ENCODE measurements around the gene C14orf119.
A peak's percentile ranks its signal among the peaks of the same experiment; 100 is the strongest.

Gene C14orf119

GRCh38 chr14:23095196-23096108 lies at the start of gene C14orf119:
C14orf119 (plus strand) TSS chr14:23095505; CDS start chr14:23097659, 2,154 bp downstream.
- peak; percentile 100 for DNase-seq (ENCODE audit: low spot score)

GRCh38 chr14:23047034-23047634 lies 48.2 kb upstream of the C14orf119 start:
- DNase-seq (ENCODE audit: low spot score), result no peak

- DNase-seq (ENCODE audit: low spot score), result no peak
Measured at GRCh38 chr14:23047751-23048693, 47.3 kb upstream of the C14orf119 start.

- DNase-seq (ENCODE audit: low spot score), result no peak
Measured at GRCh38 chr14:23049011-23049410, 46.3 kb upstream of the C14orf119 start.

- no peak for DNase-seq (ENCODE audit: low spot score)
Measured at GRCh38 chr14:23051141-23052057, 43.9 kb upstream of the C14orf119 start.

GRCh38 chr14:23052182-23052623 lies 43.1 kb upstream of the C14orf119 start:
- no peak for DNase-seq (ENCODE audit: low spot score)

- DNase-seq (ENCODE audit: low spot score), result no peak
Measured at GRCh38 chr14:23052671-23053070, 42.6 kb upstream of the C14orf119 start.

- DNase-seq (ENCODE audit: low spot score), result no peak
Measured at GRCh38 chr14:23053426-23053825, 41.9 kb upstream of the C14orf119 start.

- DNase-seq (ENCODE audit: low spot score), result no peak
Measured at GRCh38 chr14:23054000-23054811, 41.1 kb upstream of the C14orf119 start.

- no peak for DNase-seq (ENCODE audit: low spot score)
Measured at GRCh38 chr14:23055147-23055550, 40.2 kb upstream of the C14orf119 start.

- DNase-seq (ENCODE audit: low spot score), result no peak
Measured at GRCh38 chr14:23055621-23056144, 39.6 kb upstream of the C14orf119 start.

GRCh38 chr14:23056145-23056955 lies 39.0 kb upstream of the C14orf119 start:
- no peak for DNase-seq (ENCODE audit: low spot score)

GRCh38 chr14:23056956-23057756 lies 38.1 kb upstream of the C14orf119 start, which contains the start of gene CDH24:
CDH24 (minus strand) TSS chr14:23057520; CDS start chr14:23055733, 1,787 bp downstream.
- DNase-seq (ENCODE audit: low spot score), result no peak

GRCh38 chr14:23057757-23058653 lies 37.3 kb upstream of the C14orf119 start:
- DNase-seq (ENCODE audit: low spot score), result no peak

GRCh38 chr14:23058654-23059504 lies 36.4 kb upstream of the C14orf119 start:
- no peak for DNase-seq (ENCODE audit: low spot score)
